GM12878 (cell line): Measurements from ENCODE around the gene ADAMTSL2. TPM values are rescaled to one million over a fixed set of nuclear protein-coding genes. Genes with fewer than 3 reads are reported as not detected.

Experiments used
- ATAC-seq: fragments of 200-7000 bp; cut with Tn5 transposase; 3 replicates; pipeline ENCODE4 v1.9.1; 2020; ENCODE audit warnings: mild to moderate bottlenecking, moderate library complexity
- BruUV-seq: library from RNA; stranded (reverse); fragments of 400-500 nt; replicated peaks from 2 replicates; lab custom pipeline; 2021; lab: Mats Ljungman, UMichigan
- CTCF ChIA-PET: fragments of 300-600 bp; sonication (Branson Sonifier 250); formaldehyde crosslinking; extraction: SDS; loops from one replicate; lab custom pipeline; 2021; ENCODE audit warnings: inconsistent platforms; lab: Yijun Ruan, JAX
- POLR2A ChIA-PET: fragments of 350-600 bp; formaldehyde crosslinking; extraction: SDS; loops from one replicate; lab custom pipeline; 2021; ENCODE audit warnings: inconsistent platforms; lab: Charles Lee
- RAD21 ChIA-PET: fragments of 300-600 bp; sonication (Branson Sonifier 250); formaldehyde crosslinking; loops from one replicate; lab custom pipeline; 2023; ENCODE audit warnings: antibody characterized with exemption; ENCODE audit not compliant: unreplicated experiment; lab: Charles Lee
- SMC1A ChIA-PET: fragments of 300-600 bp; sonication (Branson Sonifier 250); formaldehyde crosslinking; loops from one replicate; lab custom pipeline; 2023; ENCODE audit not compliant: unreplicated experiment, uncharacterized antibody; lab: Charles Lee
- DNase-seq: peaks from one replicate; pipeline ENCODE4 v3.0.0-alpha.2; 2011; ENCODE audit warnings: low read depth, low spot score
- FAIRE-seq: peaks from 3 replicates; lab custom pipeline; 2011; peaks lifted over from hg19 to GRCh38; lab: Jason Lieb, UNC
- H2AFZ ChIP-seq: 2 replicates; pipeline ENCODE4 v1.6.0; 2011; ENCODE audit warnings: low read depth, low read length, control low read depth; ENCODE audit not compliant: control insufficient read depth
- H3K27ac ChIP-seq: 2 replicates; pipeline ENCODE4 v1.5.1; 2011; ENCODE audit warnings: control low read depth; ENCODE audit not compliant: control insufficient read depth, insufficient read depth
- H3K27me3 ChIP-seq, 2 experiments: replicated peaks in 1 of 2; 2 replicates each; pipeline versions ENCODE4 v1.6.0 to v1.6.1; 2011; ENCODE audit warnings: low read length in 1 of 2; ENCODE audit not compliant: control insufficient read depth in 2 of 2, insufficient read depth in 2 of 2
- H3K36me3 ChIP-seq, 2 experiments: 2 replicates each; pipeline ENCODE4 v1.5.1; 2011; ENCODE audit warnings: low read length in 1 of 2; ENCODE audit not compliant: control insufficient read depth in 2 of 2, insufficient read depth in 2 of 2
- H3K4me1 ChIP-seq: 2 replicates; pipeline ENCODE4 v1.6.1; 2011; ENCODE audit warnings: mild to moderate bottlenecking, low read length, moderate library complexity, mixed read lengths; ENCODE audit not compliant: control insufficient read depth, insufficient read depth
- H3K4me2 ChIP-seq: 2 replicates; pipeline ENCODE4 v1.6.0; 2011; ENCODE audit warnings: control low read depth; ENCODE audit not compliant: control insufficient read depth, insufficient read depth
- H3K4me3 ChIP-seq: fragments of 200-600 bp; sonication (generic); 2 replicates; pipeline ENCODE4 v1.5.1; 2016
- H3K79me2 ChIP-seq: 2 replicates; pipeline ENCODE4 v1.6.0; 2011; ENCODE audit warnings: low read length; ENCODE audit not compliant: control insufficient read depth, insufficient read depth
- H3K9ac ChIP-seq: 2 replicates; pipeline ENCODE4 v1.8.0; 2011; ENCODE audit warnings: low read length, control low read depth, mixed read lengths; ENCODE audit not compliant: control insufficient read depth, insufficient read depth
- H3K9me3 ChIP-seq: replicated peaks from 3 replicates; pipeline ENCODE4 v1.5.1; 2011; ENCODE audit warnings: mild to moderate bottlenecking, low read length; ENCODE audit not compliant: control insufficient read depth, insufficient read depth
- H4K20me1 ChIP-seq: 2 replicates; pipeline ENCODE4 v1.6.0; 2011; ENCODE audit not compliant: control insufficient read depth, insufficient read depth
- BMI1 ChIP-seq: fragments of 450-650 bp; IDR thresholded peaks from 2 replicates; pipeline ENCODE4 v1.6.1; 2016; ENCODE audit warnings: mild to moderate bottlenecking, moderate library complexity, borderline replicate concordance
- CREB1 ChIP-seq: IDR thresholded peaks from 2 replicates; pipeline ENCODE4 v1.6.1; 2012; ENCODE audit warnings: low read depth, mild to moderate bottlenecking, inconsistent platforms
- EGR1 ChIP-seq, 2 experiments: IDR thresholded peaks; 1 replicate in 1 of 2; 2 replicates in 1 of 2; pipeline ENCODE4 v1.6.1; 2011 to 2012; ENCODE audit warnings: low read depth in 2 of 2, low read length in 2 of 2, borderline replicate concordance in 1 of 2, mild to moderate bottlenecking in 1 of 2, moderate library complexity in 1 of 2
- JUNB ChIP-seq: IDR thresholded peaks from 2 replicates; pipeline ENCODE4 v1.6.1; 2016; ENCODE audit warnings: antibody characterized with exemption, mild to moderate bottlenecking
- KLF5 ChIP-seq: fragments of 450-650 bp; IDR thresholded peaks from 2 replicates; pipeline ENCODE4 v1.6.1; 2014; ENCODE audit warnings: mild to moderate bottlenecking; ENCODE audit not compliant: partially characterized antibody
- MYB ChIP-seq: fragments of 150-350 bp; IDR thresholded peaks from 2 replicates; pipeline ENCODE4 v1.6.1; 2014; ENCODE audit warnings: mild to moderate bottlenecking, low read depth, low read length, borderline replicate concordance
- NFYB ChIP-seq: IDR thresholded peaks from 2 replicates; pipeline ENCODE4 v1.6.1; 2011; ENCODE audit warnings: low read depth, mild to moderate bottlenecking, low read length, improper control_type of control experiment, moderate library complexity; ENCODE audit not compliant: insufficient read depth
- WRNIP1 ChIP-seq: IDR thresholded peaks from 2 replicates; pipeline ENCODE4 v1.6.1; 2011; ENCODE audit warnings: low read depth, low read length, improper control_type of control experiment, borderline replicate concordance
- WGBS: methylation state at CpG from one replicate; pipeline ENCODE4 v1.1.6; 2016; ENCODE audit warnings: low lambda C conversion rate; ENCODE audit not compliant: insufficient replicate concordance, insufficient coverage; ENCODE audit errors: missing lambda C conversion rate; 5-methylcytosine and 5-hydroxymethylcytosine counted together
- in situ Hi-C: fragments of 300-500 bp; cut with MboI; formaldehyde crosslinking; loops from 9 replicates; pipeline ENCODE4 v1.14.3; 2018; ENCODE audit warnings: mixed read lengths
- intact Hi-C: fragments of 100-400 bp; cut with micrococcal nuclease; formaldehyde crosslinking; loops from one replicate; pipeline ENCODE4 v1.14.2; 2022; ENCODE audit not compliant: unreplicated experiment
- polyA plus RNA-seq, 11 experiments: library from polyadenylated mRNA; depleted of rRNA in 4 of 11; unstranded in 6 of 11; stranded (reverse) in 5 of 11; fragments of >200 nt; fragmentation: Nextera tagmentation in 4 of 11; fragmentation: Illumina TruSeq in 1 of 11; extraction: Ambion mirVana in 4 of 11; extraction: Trizol in 1 of 11; gene quantifications; 1 replicate in 1 of 11; 2 replicates in 10 of 11; pipeline versions ENCODE4 v1.2.1 to v1.2.3, GENCODE V29; 2011 to 2016; ENCODE audit warnings: inconsistent platforms in 2 of 11, missing spikeins in 2 of 11, low read depth in 1 of 11
- total RNA-seq, 4 experiments: library from RNA; depleted of rRNA in 3 of 4; stranded (reverse); fragments of >200 nt in 3 of 4; fragmentation: Illumina TruSeq in 1 of 4; extraction: Trizol in 1 of 4; gene quantifications; 2 replicates each; pipeline versions ENCODE4 v1.2.1 to v1.2.3, GENCODE V29; 2013 to 2021
- TF ChIP-seq, protein P1 (sequence below): fragments of 150-350 bp; IDR thresholded peaks from 2 replicates; pipeline ENCODE4 v1.6.1; 2016; ENCODE audit warnings: low read depth, low read length

The ADAMTSL2 gene
- total and polyA plus RNA-seq, 10 of the 15 experiments (the other 5 are each of a cell fraction or from before 2014, with no cell fraction given) = 0.07 TPM; not detected in 9

GRCh38 chr9:133537257-133537656 lies 2.8 kb downstream of the ADAMTSL2 start:
- Histone ChIP-seq H3K9me3 (no peaks in the 10 kb centered on the region), H3K4me1 (no peaks in the 10 kb centered on the region; the same call in 1 of the 2 replicates), H4K20me1 (no peaks in the 10 kb centered on the region), H3K4me3 (no peak overlapping the region), H3K4me2 (no peak overlapping the region), H2AFZ (no peak overlapping the region), H3K79me2 (no peaks in the 10 kb centered on the region), H3K36me3 (no peaks in the 10 kb centered on the region), H3K27ac (no peak overlapping the region), H3K27me3 (peaks cover 8% of the 10 kb centered on the region in 2 experiments; a peak in 2 of 4 replicates), H3K9ac (no peak overlapping the region)
- no peak for DNase-seq
- WGBS = 53% methylated on average over 16 of the region's 16 CpGs
- CTCF ChIA-PET = no interaction called here
- POLR2A ChIA-PET = no interaction called here
- in situ Hi-C loops = loop anchor here (5.0 to 25.0 kb wide), 2 partner anchors 475 to 560 kb away; no protein-coding TSS in a partner anchor
- no peak for ATAC-seq
- SMC1A ChIA-PET = no interaction called here
- RAD21 ChIA-PET = no interaction called here
- intact Hi-C loops = no loop called here
- TF ChIP-seq, protein P1, sequence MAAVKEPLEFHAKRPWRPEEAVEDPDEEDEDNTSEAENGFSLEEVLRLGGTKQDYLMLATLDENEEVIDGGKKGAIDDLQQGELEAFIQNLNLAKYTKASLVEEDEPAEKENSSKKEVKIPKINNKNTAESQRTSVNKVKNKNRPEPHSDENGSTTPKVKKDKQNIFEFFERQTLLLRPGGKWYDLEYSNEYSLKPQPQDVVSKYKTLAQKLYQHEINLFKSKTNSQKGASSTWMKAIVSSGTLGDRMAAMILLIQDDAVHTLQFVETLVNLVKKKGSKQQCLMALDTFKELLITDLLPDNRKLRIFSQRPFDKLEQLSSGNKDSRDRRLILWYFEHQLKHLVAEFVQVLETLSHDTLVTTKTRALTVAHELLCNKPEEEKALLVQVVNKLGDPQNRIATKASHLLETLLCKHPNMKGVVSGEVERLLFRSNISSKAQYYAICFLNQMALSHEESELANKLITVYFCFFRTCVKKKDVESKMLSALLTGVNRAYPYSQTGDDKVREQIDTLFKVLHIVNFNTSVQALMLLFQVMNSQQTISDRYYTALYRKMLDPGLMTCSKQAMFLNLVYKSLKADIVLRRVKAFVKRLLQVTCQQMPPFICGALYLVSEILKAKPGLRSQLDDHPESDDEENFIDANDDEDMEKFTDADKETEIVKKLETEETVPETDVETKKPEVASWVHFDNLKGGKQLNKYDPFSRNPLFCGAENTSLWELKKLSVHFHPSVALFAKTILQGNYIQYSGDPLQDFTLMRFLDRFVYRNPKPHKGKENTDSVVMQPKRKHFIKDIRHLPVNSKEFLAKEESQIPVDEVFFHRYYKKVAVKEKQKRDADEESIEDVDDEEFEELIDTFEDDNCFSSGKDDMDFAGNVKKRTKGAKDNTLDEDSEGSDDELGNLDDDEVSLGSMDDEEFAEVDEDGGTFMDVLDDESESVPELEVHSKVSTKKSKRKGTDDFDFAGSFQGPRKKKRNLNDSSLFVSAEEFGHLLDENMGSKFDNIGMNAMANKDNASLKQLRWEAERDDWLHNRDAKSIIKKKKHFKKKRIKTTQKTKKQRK = no peak
- TF ChIP-seq MYB (no peak), KLF5 (no peak), CREB1 (no peak), JUNB (no peak), BMI1 (no peak), WRNIP1 (no peak), EGR1 (IDR thresholded peaks at IDR 0.05; ENCODE audit: borderline replicate concordance in 1 of 2, low read depth in 2 of 2, low read length in 2 of 2) (no peak), NFYB (no peak)
- BruUV-seq = no TSS peak
- no peak for FAIRE-seq
